Smooth muscle cell (in vitro differentiated cells): ENCODE data around the gene TCF20. TPM values are rescaled to one million over a fixed set of nuclear protein-coding genes. Genes with fewer than 3 reads are reported as not detected.

Source experiments
- DNase-seq: peaks from one replicate; lab custom pipeline; 2025; ENCODE audit not compliant: unreplicated experiment; lab: John Stamatoyannopoulos, UW
- H2AFZ ChIP-seq: fragments of 200-600 bp; sonication (generic); 2 replicates; pipeline ENCODE4 v1.6.0; 2016; ENCODE audit warnings: antibody characterized with exemption, low read depth, mild to moderate bottlenecking
- H3F3A ChIP-seq: fragments of 200-600 bp; sonication (generic); 2 replicates; pipeline ENCODE4 v1.6.0; 2017; ENCODE audit warnings: antibody characterized with exemption, low read depth
- H3K27ac ChIP-seq: fragments of 200-600 bp; sonication (generic); 2 replicates; pipeline ENCODE4 v1.5.1; 2016; ENCODE audit warnings: low read depth, mild to moderate bottlenecking
- H3K27me3 ChIP-seq: fragments of 200-600 bp; sonication (generic); 2 replicates; pipeline ENCODE4 v1.6.1; 2016; ENCODE audit warnings: low read depth, mild to moderate bottlenecking
- H3K36me3 ChIP-seq: fragments of 200-600 bp; sonication (generic); 2 replicates; pipeline ENCODE4 v1.5.1; 2016; ENCODE audit warnings: low read depth
- H3K4me1 ChIP-seq: fragments of 200-600 bp; sonication (generic); 2 replicates; pipeline ENCODE4 v1.5.1; 2016; ENCODE audit warnings: low read depth
- H3K4me2 ChIP-seq: fragments of 200-600 bp; sonication (generic); 2 replicates; pipeline ENCODE4 v1.6.0; 2016; ENCODE audit warnings: mild to moderate bottlenecking
- H3K4me3 ChIP-seq: fragments of 200-600 bp; sonication (generic); 2 replicates; pipeline ENCODE4 v1.5.1; 2016; ENCODE audit warnings: mild to moderate bottlenecking
- H3K79me2 ChIP-seq: fragments of 200-600 bp; sonication (generic); 2 replicates; pipeline ENCODE4 v1.6.0; 2016; ENCODE audit warnings: low read depth, mild to moderate bottlenecking
- H3K9ac ChIP-seq: fragments of 200-600 bp; sonication (generic); 2 replicates; pipeline ENCODE4 v1.6.0; 2016; ENCODE audit warnings: low read depth
- H3K9me3 ChIP-seq: fragments of 200-600 bp; sonication (generic); replicated peaks from 2 replicates; pipeline ENCODE4 v1.5.1; 2016; ENCODE audit warnings: low read depth
- H4K20me1 ChIP-seq: fragments of 200-600 bp; sonication (generic); 2 replicates; pipeline ENCODE4 v1.6.0; 2016; ENCODE audit warnings: low read depth
- CTCF ChIP-seq: fragments of 200-600 bp; sonication (generic); IDR thresholded peaks from 2 replicates; pipeline ENCODE4 v1.5.1; 2017; ENCODE audit warnings: borderline replicate concordance, mild to moderate bottlenecking, antibody characterized with exemption; ENCODE audit not compliant: insufficient read depth, poor library complexity, severe bottlenecking
- WGBS: methylation state at CpG from one replicate; pipeline ENCODE4 v1.1.7; 2016; ENCODE audit warnings: low lambda C conversion rate; 5-methylcytosine and 5-hydroxymethylcytosine counted together
- polyA plus RNA-seq: library from polyadenylated mRNA; unstranded; fragments of >200 nt; fragmentation: Nextera tagmentation; extraction: Ambion mirVana; gene quantifications from 2 replicates; pipeline ENCODE4 v1.2.1, GENCODE V29; 2016
- total RNA-seq: library from RNA; depleted of rRNA; stranded (reverse); fragments of >200 nt; gene quantifications from 2 replicates; pipeline ENCODE4 v1.2.3, GENCODE V29; 2014

The TCF20 gene
- total and polyA plus RNA-seq, 2 experiments from 2014 or later, result 3.7 to 23.3 TPM

- TF ChIP-seq CTCF, result no peak
- 95% methylated on average over 4 of the region's 4 CpGs for WGBS
- H3F3A ChIP-seq, result no peaks in the 10 kb centered on the region
These were observed 42.0 kb downstream of the TCF20 start for GRCh38 chr22:42228483-42228882.

DNA sequence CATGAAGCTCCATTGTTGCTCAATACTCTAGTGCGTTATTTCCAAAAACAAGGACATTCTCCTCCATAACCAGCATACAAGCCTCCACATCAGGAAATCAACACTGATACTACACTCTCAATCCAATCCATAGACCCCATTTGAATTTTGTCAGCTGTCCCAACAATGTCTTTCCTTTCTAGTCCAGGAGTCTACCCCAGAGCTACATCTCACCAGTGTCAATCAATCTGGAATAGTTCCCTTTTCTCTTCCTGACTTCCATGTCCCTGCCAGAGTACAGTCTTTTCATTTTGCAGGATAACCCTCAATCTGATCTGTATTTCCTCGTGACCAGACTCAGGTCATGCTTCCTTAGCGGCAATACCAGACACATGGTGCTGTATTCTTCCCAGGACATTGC, 43.0 kb downstream of the TCF20 start:
- H3K4me3 ChIP-seq, result no peak overlapping the region
- no peaks in the 10 kb centered on the region for H3K36me3 ChIP-seq
- H3K4me2 ChIP-seq, result no peak overlapping the region
- H3F3A ChIP-seq, result no peaks in the 10 kb centered on the region
- no peaks in the 10 kb centered on the region for H3K9me3 ChIP-seq
- no peak overlapping the region for H3K27ac ChIP-seq
- no peak for TF ChIP-seq CTCF
- whole genome bisulfite sequencing, result 96% methylated on average over 3 of the region's 3 CpGs
- no peaks in the 10 kb centered on the region for H3K27me3 ChIP-seq
- DNase-seq, result no peak
- no peak overlapping the region for H3K9ac ChIP-seq
- no peaks in the 10 kb centered on the region for H3K4me1 ChIP-seq
- H4K20me1 ChIP-seq, result peaks cover 98% of the 10 kb centered on the region
- peaks cover 84% of the 10 kb centered on the region for H3K79me2 ChIP-seq
- no peak overlapping the region for H2AFZ ChIP-seq

More at GRCh38 chr22:42228483-42228882, 42.0 kb downstream of the TCF20 start:
- H3K9me3 ChIP-seq, result no peaks in the 10 kb centered on the region
- DNase-seq, result no peak
- H3K27ac ChIP-seq, result no peak overlapping the region
- H3K27me3 ChIP-seq, result no peaks in the 10 kb centered on the region
- H3K79me2 ChIP-seq, result peaks cover 84% of the 10 kb centered on the region
- H4K20me1 ChIP-seq, result peaks cover 98% of the 10 kb centered on the region
- H2AFZ ChIP-seq, result no peak overlapping the region
- no peak overlapping the region for H3K4me3 ChIP-seq
- no peak overlapping the region for H3K4me2 ChIP-seq
- H3K9ac ChIP-seq, result no peak overlapping the region
- H3K36me3 ChIP-seq, result no peaks in the 10 kb centered on the region
- no peaks in the 10 kb centered on the region for H3K4me1 ChIP-seq

- H3K79me2 ChIP-seq, result peaks cover 86% of the 10 kb centered on the region
- DNase-seq, result no peak
- no peak overlapping the region for H3K27ac ChIP-seq
- no peaks in the 10 kb centered on the region for H3F3A ChIP-seq
- H3K4me3 ChIP-seq, result no peak overlapping the region
- no peaks in the 10 kb centered on the region for H3K27me3 ChIP-seq
- H3K9ac ChIP-seq, result no peak overlapping the region
- H3K4me1 ChIP-seq, result no peaks in the 10 kb centered on the region
- TF ChIP-seq CTCF, result no peak
- peaks cover 98% of the 10 kb centered on the region for H4K20me1 ChIP-seq
- no peaks in the 10 kb centered on the region for H3K9me3 ChIP-seq
- WGBS, result 80% methylated on average over 1 of the region's 1 CpG
- no peak overlapping the region for H2AFZ ChIP-seq
- H3K4me2 ChIP-seq, result no peak overlapping the region
- no peaks in the 10 kb centered on the region for H3K36me3 ChIP-seq
These were observed 44.6 kb downstream of the TCF20 start for GRCh38 chr22:42225841-42226240.

DNA sequence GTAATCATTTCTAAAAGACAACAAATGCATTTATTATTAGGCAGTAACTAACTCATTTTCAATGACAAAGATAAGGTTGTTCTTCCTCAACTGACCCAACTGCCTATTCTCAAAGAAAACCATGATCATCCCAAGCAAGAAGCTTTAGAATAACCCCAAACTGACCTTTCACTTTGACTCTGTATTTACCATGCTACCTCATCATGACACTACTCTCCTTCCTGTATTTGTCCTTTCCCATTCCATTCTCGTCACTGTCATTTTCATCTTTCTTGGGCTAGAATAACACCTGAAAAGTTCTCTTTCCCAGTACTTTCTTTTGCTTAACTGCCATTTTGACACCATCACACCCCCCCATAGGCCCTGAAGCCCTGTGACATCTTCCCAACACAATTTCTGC, 48.3 kb downstream of the TCF20 start:
- no peak overlapping the region for H3K27ac ChIP-seq
- H3K4me2 ChIP-seq, result no peak overlapping the region
- WGBS, result 100% methylated on average over 1 of the region's 1 CpG
- H3K9me3 ChIP-seq, result no peaks in the 10 kb centered on the region
- TF ChIP-seq CTCF, result no peak
- no peak overlapping the region for H3K9ac ChIP-seq
- no peak overlapping the region for H2AFZ ChIP-seq
- DNase-seq, result no peak
- no peak overlapping the region for H3K4me3 ChIP-seq
- H3K36me3 ChIP-seq, result no peaks in the 10 kb centered on the region
- peaks cover 13% of the 10 kb centered on the region for H3K4me1 ChIP-seq
- no peaks in the 10 kb centered on the region for H3F3A ChIP-seq
- peaks cover 98% of the 10 kb centered on the region for H4K20me1 ChIP-seq
- H3K27me3 ChIP-seq, result no peaks in the 10 kb centered on the region
- peaks cover 79% of the 10 kb centered on the region for H3K79me2 ChIP-seq
